Measurements from ENCODE around the gene SCARB1.

The SCARB1 gene

GRCh38 chr12:124861898-124862676 lies 1.6 kb downstream of the SCARB1 start:
- no peak for DNase-seq

DNA sequence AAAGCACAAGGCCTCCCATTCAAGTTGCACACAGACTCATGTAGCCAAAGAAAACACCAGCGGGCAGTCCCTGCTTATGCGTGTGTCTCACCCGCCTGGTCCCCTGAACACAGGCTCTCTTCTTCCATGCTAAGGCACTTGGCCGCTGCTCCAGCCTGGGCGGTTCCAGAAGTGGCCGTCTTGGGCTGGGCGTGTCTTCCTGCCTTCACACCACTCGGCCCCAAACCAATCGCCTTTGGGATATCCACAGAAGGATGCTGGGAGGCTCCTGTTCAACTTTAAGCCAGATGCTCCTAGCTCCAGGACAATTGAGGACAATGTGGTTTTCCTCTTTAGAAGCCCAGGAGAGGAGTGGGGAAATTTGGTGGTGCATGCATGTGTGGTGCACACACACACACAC lies 2.2 kb downstream of the SCARB1 start:
- DNase-seq, result no peak

- no peak for DNase-seq
Measured at GRCh38 chr12:124857921-124858461, 5.7 kb downstream of the SCARB1 start.

GRCh38 chr12:124856842-124857178 lies 6.9 kb downstream of the SCARB1 start:
- DNase-seq, result no peak

DNA sequence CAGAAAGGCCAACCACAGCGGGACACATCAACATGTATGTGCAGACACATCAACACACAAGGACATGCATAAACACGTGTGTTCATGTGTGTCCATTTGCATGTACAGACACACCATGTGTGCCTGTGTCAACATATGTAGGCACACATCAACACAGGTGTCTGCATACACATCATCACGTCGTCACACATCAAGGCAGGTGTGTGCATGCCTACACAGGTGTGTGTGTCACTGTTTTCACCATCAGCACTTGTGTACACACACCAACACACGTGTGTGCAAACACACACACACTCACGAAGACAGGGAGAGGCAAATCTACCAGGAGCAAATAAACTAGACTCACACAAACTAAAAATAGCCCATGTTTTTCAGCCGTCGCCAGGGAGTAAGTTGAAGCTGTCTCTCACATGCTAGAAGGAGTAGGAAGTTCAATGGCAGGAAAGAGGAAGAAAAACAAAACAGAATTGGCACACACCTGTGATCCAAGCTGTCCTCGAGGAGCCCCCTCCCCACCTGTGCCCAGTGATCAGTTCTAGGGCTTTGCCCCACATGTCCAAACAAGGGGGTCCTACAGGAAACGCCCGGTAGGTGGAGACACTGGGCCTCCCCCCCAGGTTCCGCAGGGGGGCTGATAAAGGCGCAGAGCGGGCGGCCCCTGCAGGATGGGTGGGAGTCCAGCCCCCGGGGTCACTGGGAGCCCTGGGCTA lies 7.4 kb downstream of the SCARB1 start:
- DNase-seq, result no peak

- DNase-seq, result no peak
Measured at GRCh38 chr12:124855275-124855957, 8.2 kb downstream of the SCARB1 start.

GRCh38 chr12:124854637-124855184 lies 9.0 kb downstream of the SCARB1 start:
- DNase-seq, result no peak

DNA sequence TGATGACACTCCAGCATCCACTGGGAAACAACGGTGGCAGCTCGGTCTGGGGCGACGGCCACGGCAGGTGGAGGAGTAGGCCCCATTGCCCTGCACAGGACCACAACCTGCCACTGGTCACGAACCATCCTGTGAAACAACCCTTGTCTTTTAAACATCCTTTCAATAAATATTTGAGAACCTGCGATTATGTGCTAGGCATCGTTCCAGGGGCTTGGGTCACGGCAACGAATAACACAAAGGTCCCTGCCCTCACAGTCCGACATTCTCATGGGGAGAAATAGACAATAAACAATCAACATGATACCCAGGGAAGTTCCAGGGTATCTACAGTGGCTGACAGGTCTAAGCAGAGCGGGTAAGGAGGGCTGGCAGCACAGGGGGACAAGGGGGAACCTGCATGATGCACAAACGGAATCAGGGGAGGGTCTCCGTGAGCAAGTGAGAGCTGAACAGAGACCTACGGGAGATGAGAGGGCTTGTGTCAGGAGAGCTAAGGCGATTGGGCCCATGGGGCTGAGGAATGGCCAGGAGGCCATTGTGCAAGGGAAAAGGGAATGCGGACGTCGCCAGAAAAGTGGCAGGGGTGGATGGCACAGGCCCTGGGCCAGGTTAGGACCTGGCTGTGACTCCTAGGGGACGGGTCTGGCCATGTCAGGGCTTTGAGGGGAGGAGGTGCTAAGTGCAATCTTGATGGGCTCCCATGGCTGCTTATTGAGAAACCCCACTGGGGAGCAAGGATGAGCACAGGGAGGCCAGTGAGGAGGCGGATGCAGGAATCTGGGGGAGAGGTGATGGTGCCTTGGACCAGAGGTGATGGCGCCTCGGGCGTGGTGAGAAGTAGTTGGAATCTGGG lies 9.7 kb downstream of the SCARB1 start:
- no peak for DNase-seq

GRCh38 chr12:124852911-124853427 lies 10.7 kb downstream of the SCARB1 start:
- DNase-seq, result no peak

GRCh38 chr12:124852329-124852831 lies 11.3 kb downstream of the SCARB1 start:
- no peak for DNase-seq

- no peak for DNase-seq
Measured at GRCh38 chr12:124851342-124851741, 12.3 kb downstream of the SCARB1 start.

DNA sequence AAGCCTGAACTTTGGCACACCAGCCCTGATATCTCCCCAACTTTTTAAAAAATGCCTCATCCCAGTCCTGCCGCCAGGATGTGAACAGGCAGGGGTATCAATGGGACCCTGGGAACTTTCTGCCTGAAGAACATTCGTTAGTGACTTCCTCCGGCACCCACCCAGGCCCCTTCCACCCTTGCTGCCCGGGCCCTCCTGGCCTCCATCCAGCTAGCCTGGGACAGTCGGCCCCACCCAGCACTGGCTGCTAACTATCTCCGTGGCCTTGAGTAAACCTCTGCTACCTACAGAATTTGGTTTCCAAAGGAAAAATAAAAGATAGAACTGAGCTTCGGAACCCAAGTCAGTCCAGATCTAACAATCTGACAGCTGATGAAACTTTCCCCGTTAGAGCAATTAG lies 14.3 kb downstream of the SCARB1 start:
- DNase-seq, result no peak

DNA sequence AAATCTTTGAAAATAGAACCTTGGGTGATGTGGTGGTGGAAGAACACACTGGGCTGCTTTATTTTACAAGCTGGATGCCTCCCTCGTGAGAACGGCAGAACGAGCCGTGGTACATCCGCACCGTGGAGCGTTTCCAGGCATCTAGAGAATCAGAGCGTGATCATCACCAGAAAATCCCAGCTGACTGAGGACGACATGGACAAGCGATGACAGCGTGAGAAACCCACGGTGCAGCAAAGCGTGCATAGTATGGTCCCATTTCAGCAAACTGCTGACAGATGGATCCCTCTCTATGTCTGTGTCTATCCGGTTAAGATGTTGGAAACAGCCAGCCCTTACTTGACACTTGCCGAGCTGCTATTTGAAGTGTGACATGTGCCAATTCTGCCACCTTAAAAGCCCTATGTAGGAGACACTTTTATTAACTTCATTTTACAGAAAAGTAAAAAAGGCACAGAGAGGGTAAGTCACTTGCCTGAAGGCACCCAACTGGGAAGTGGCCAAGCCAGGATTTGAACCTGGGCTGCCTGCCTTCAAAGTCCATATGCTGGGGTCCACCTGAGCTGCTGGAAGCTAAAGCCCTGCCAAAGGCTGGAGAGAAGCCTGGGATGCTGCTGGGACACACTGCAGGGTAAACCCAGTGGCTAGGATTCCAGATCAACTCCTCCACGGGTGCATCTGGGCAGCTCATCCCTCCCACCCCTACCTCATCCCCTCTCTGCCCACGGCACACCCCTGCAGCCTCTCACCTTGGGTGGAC lies 14.9 kb downstream of the SCARB1 start:
- no peak for DNase-seq

GRCh38 chr12:124847113-124848074 lies 16.3 kb downstream of the SCARB1 start:
- DNase-seq, result no peak

GRCh38 chr12:124844411-124845397 lies 19.0 kb downstream of the SCARB1 start:
- DNase-seq, result no peak

- DNase-seq, result no peak
Measured at GRCh38 chr12:124842800-124843510, 20.7 kb downstream of the SCARB1 start.

GRCh38 chr12:124842073-124842749 lies 21.5 kb downstream of the SCARB1 start:
- DNase-seq, result no peak

Measured in T-helper 9 cell (primary cell).